HepG2 (cell line): ENCODE data around the gene SLC43A3. TPM values are rescaled to one million over a fixed set of nuclear protein-coding genes. Genes with fewer than 3 reads are reported as not detected.
A peak's percentile ranks its signal among the peaks of the same experiment; 100 is the strongest.

Experiments
- CCDC6 ChIP-seq: sonication (generic); formaldehyde crosslinking; IDR thresholded peaks from 2 replicates; pipeline ENCODE4 v1.8.1; 2022; ENCODE audit warnings: mild to moderate bottlenecking, missing genetic modification reagents, moderate library complexity
- CREM ChIP-seq, 2 experiments: sonication (generic) in 1 of 2; formaldehyde crosslinking in 1 of 2; IDR thresholded peaks; 2 replicates each; pipeline versions ENCODE4 v1.4.0 to v1.6.1; 2016 to 2020; ENCODE audit warnings: antibody characterized with exemption in 1 of 2, mild to moderate bottlenecking in 1 of 2, missing genetic modification reagents in 1 of 2
- GATA4 ChIP-seq: sonication (generic); IDR thresholded peaks from 2 replicates; pipeline ENCODE4 v1.6.1; 2016; ENCODE audit warnings: antibody characterized with exemption, low read depth, borderline replicate concordance
- GLI4 ChIP-seq: sonication (generic); formaldehyde crosslinking; IDR thresholded peaks from 2 replicates; pipeline ENCODE4 v1.5.1; 2020; ENCODE audit warnings: missing genetic modification reagents, mild to moderate bottlenecking, moderate library complexity, borderline replicate concordance
- MYC ChIP-seq: sonication (generic); formaldehyde crosslinking; IDR thresholded peaks from 2 replicates; pipeline ENCODE4 v1.9.0; 2021; ENCODE audit warnings: missing genetic modification reagents, borderline replicate concordance
- NCOA1 ChIP-seq: sonication (generic); formaldehyde crosslinking; IDR thresholded peaks from 2 replicates; pipeline ENCODE4 v1.9.0; 2021; ENCODE audit warnings: missing genetic modification reagents
- POGK ChIP-seq: sonication (generic); formaldehyde crosslinking; conservative IDR thresholded peaks from 2 replicates; pipeline ENCODE4 v1.8.0; 2022; ENCODE audit warnings: mild to moderate bottlenecking, moderate library complexity, missing genetic modification reagents
- POLR2G ChIP-seq: fragments of 200-400 bp; formaldehyde crosslinking; IDR thresholded peaks from 2 replicates; pipeline ENCODE4 v1.6.1; 2018; ENCODE audit warnings: mild to moderate bottlenecking, low read depth, low read length, moderate library complexity
- PRDM4 ChIP-seq: sonication (generic); formaldehyde crosslinking; IDR thresholded peaks from 2 replicates; pipeline ENCODE4 v1.9.0; 2021; ENCODE audit warnings: missing genetic modification reagents, borderline replicate concordance
- RBFOX2 ChIP-seq: fragments of 200-400 bp; formaldehyde crosslinking; IDR thresholded peaks from 2 replicates; pipeline ENCODE4 v1.6.1; 2017; ENCODE audit warnings: low read depth, mild to moderate bottlenecking, low read length
- SKIL ChIP-seq: sonication (generic); formaldehyde crosslinking; IDR thresholded peaks from 2 replicates; pipeline ENCODE4 v1.8.0; 2022; ENCODE audit warnings: missing genetic modification reagents, mild to moderate bottlenecking, moderate library complexity, borderline replicate concordance
- STAG1 ChIP-seq: sonication (generic); formaldehyde crosslinking; IDR thresholded peaks from 2 replicates; pipeline ENCODE4 v1.4.0; 2020; ENCODE audit warnings: missing genetic modification reagents
- ZIK1 ChIP-seq: sonication (generic); formaldehyde crosslinking; IDR thresholded peaks from 2 replicates; pipeline ENCODE4 v1.5.0; 2020; ENCODE audit warnings: mild to moderate bottlenecking, low read depth, missing genetic modification reagents, borderline replicate concordance
- ZMAT5 ChIP-seq: sonication (generic); formaldehyde crosslinking; IDR thresholded peaks from 2 replicates; pipeline ENCODE4 v1.5.0; 2020; ENCODE audit warnings: mild to moderate bottlenecking, low read depth, missing genetic modification reagents, borderline replicate concordance
- ZNF350 ChIP-seq: sonication (generic); formaldehyde crosslinking; IDR thresholded peaks from 2 replicates; pipeline ENCODE4 v1.4.0; 2020; ENCODE audit warnings: mild to moderate bottlenecking, low read depth, missing genetic modification reagents, borderline replicate concordance
- ZNF468 ChIP-seq: sonication (generic); formaldehyde crosslinking; IDR thresholded peaks from 2 replicates; pipeline ENCODE4 v1.8.0; 2022; ENCODE audit warnings: mild to moderate bottlenecking, moderate library complexity, missing genetic modification reagents
- ZNF567 ChIP-seq: sonication (generic); formaldehyde crosslinking; IDR thresholded peaks from 2 replicates; pipeline ENCODE4 v1.8.1; 2023; ENCODE audit warnings: mild to moderate bottlenecking, missing genetic modification reagents, borderline replicate concordance
- polyA plus RNA-seq, 8 experiments: library from polyadenylated mRNA; depleted of rRNA in 3 of 8; stranded (reverse) in 7 of 8; unstranded in 1 of 8; fragments of >200 nt; fragmentation: Illumina TruSeq in 4 of 8; extraction: Trizol in 4 of 8; gene quantifications; 2 replicates each; pipeline versions ENCODE4 v1.2.1 to v1.2.3, GENCODE V29; 2011 to 2016; ENCODE audit warnings: low read depth in 4 of 8, missing spikeins in 1 of 8, mixed read lengths in 1 of 8; ENCODE audit not compliant: insufficient read depth in 1 of 8
- total RNA-seq, 5 experiments: library from RNA; depleted of rRNA; stranded (reverse); fragments of >200 nt; fragmentation: Illumina TruSeq; extraction: Trizol; gene quantifications; 2 replicates each; pipeline ENCODE4 v1.2.3, GENCODE V29; 2016; ENCODE audit warnings: low read depth in 1 of 5
- TF ChIP-seq, protein P1 (sequence below): IDR thresholded peaks from 2 replicates; pipeline ENCODE4 v1.6.1; 2012; ENCODE audit warnings: low read length, improper control_type of control experiment

SLC43A3 gene
- total and polyA plus RNA-seq, 2 of the 13 experiments (the other 11 are each of a cell fraction or from before 2014, with no cell fraction given) = 2.6 TPM; not detected in 1

GRCh38 chr11:57399972-57400578 is 26.8 kb downstream of the SLC43A3 start (continued):
- TF ChIP-seq MYC (CRISPR knock-in tag) (no peak), ZIK1 (no peak), ZNF468 (CRISPR knock-in tag) (no peak), RBFOX2 (no peak), ZNF350 (no peak), CCDC6 (CRISPR knock-in tag) (peak; percentile 25; the same call in 1 of the 2 replicates), CREM (IDR thresholded peaks at IDR 0.05) (peak; percentile 67; the same call in 1 of the 2 replicates), CREM (CRISPR knock-in tag; IDR thresholded peaks at IDR 0.05) (no peak), ZMAT5 (no peak), POLR2G (no peak), STAG1 (CRISPR knock-in tag) (0 out of 2 replicates have a peak, but pooled peaks have one; percentile 4), SKIL (CRISPR knock-in tag) (no peak), POGK (CRISPR knock-in tag) (no peak), ZNF567 (no peak), GATA4 (no peak), GLI4 (CRISPR knock-in tag) (no peak), NCOA1 (CRISPR knock-in tag) (no peak), PRDM4 (CRISPR knock-in tag) (no peak)
- TF ChIP-seq, protein P1, sequence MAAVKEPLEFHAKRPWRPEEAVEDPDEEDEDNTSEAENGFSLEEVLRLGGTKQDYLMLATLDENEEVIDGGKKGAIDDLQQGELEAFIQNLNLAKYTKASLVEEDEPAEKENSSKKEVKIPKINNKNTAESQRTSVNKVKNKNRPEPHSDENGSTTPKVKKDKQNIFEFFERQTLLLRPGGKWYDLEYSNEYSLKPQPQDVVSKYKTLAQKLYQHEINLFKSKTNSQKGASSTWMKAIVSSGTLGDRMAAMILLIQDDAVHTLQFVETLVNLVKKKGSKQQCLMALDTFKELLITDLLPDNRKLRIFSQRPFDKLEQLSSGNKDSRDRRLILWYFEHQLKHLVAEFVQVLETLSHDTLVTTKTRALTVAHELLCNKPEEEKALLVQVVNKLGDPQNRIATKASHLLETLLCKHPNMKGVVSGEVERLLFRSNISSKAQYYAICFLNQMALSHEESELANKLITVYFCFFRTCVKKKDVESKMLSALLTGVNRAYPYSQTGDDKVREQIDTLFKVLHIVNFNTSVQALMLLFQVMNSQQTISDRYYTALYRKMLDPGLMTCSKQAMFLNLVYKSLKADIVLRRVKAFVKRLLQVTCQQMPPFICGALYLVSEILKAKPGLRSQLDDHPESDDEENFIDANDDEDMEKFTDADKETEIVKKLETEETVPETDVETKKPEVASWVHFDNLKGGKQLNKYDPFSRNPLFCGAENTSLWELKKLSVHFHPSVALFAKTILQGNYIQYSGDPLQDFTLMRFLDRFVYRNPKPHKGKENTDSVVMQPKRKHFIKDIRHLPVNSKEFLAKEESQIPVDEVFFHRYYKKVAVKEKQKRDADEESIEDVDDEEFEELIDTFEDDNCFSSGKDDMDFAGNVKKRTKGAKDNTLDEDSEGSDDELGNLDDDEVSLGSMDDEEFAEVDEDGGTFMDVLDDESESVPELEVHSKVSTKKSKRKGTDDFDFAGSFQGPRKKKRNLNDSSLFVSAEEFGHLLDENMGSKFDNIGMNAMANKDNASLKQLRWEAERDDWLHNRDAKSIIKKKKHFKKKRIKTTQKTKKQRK = no peak
